Stimulated activated CD8-positive, alpha-beta memory T cell treated with anti-CD3 and anti-CD28 coated beads, Interleukin-4, amount 100 ng/mL, for 24 hours (primary cell): ENCODE measurements around the gene PHF1.

Experiments used
- DNase-seq: peaks from one replicate; pipeline ENCODE4 v3.0.0-alpha.2; 2020; ENCODE audit warnings: low read depth

Gene PHF1

GRCh38 chr6:33433001-33433543 is 22.3 kb downstream of the PHF1 start:
- no peak for DNase-seq

DNA sequence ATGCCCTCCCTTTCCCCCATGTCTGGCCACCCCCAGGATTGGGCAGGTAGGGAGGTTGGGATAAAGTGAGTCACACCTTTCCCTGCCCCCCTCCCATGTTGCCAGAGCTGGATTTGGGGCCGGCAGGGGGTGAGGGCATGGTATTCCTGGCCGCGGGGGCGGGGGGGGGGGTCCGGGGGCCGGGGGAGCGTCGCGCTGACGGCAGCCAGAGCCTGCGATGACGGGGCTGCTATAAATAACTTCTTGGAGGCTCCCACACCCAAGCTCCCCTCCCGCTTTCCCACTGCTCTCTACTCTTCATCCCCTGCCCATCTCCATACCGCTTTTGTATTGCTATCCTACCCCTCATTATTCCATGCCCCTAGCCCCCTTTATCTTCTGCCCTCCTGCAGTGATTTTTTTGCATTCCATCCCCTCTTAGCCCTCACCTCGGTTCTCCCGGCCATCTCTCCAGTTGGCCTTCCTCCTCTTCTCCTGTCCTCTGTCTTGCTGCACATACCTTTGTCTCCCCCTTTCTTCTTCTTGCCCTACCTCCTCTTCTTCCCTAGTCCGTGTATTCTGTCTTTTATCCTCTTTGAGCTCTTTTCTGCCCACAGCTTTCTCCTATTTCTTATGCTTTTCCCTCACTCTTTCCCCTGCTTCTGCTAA is 22.9 kb downstream of the PHF1 start:
- DNase-seq = no peak

DNA sequence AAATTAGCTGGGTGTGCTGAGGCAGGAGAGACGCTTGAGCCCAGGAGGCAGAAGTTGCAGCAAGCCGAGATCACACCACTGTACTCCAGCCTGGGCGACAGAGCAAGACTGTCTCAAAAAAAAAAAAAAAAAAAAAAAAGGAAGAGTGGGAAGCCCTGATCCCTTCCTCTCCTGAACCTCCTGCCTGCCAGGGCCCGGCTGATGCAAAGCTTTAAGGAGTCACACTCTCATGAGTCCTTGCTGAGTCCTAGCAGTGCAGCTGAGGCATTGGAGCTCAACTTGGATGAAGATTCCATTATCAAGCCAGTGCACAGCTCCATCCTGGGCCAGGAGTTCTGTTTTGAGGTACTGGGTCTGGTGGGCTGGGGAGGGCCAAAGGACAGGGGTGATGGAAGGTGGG is 24.1 kb downstream of the PHF1 start:
- no peak for DNase-seq

- DNase-seq = no peak
Observed at GRCh38 chr6:33437666-33438065, 26.9 kb downstream of the PHF1 start.

- no peak for DNase-seq
Observed at GRCh38 chr6:33438978-33439594, 28.3 kb downstream of the PHF1 start.

DNA sequence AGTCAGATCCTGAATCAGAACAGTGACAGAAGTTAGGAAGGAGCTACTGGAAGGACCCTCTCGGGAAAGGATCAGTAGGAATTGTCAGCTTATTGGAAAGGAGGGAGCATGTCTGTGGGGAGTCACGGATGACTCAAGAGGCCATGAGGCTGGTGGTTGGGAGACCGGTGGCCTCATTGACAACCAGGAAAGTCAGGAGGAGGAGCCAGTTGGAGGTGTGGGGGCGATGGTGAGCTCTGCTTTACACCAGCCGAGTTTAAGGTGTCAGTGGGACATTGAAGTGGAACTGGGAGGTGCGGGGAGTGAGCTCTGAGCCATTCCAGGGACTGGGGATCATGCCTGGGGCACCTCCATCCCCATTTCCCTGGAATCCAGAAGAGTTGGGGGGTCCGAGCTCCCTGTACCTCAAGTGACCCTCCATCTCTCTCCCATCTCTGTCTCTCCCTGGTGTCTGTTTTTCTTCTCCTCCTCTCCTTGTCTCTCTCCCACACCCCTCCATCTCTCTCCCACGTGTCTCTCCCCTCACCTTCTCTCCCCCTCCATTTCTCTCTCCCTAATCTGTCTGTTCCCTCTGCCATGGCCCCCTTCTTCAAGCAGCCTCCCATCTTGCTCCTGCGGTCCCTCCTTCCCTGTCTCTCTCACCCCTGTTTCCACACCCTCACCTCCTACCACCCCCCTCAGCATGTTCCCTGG is 29.3 kb downstream of the PHF1 start:
- DNase-seq = no peak

DNA sequence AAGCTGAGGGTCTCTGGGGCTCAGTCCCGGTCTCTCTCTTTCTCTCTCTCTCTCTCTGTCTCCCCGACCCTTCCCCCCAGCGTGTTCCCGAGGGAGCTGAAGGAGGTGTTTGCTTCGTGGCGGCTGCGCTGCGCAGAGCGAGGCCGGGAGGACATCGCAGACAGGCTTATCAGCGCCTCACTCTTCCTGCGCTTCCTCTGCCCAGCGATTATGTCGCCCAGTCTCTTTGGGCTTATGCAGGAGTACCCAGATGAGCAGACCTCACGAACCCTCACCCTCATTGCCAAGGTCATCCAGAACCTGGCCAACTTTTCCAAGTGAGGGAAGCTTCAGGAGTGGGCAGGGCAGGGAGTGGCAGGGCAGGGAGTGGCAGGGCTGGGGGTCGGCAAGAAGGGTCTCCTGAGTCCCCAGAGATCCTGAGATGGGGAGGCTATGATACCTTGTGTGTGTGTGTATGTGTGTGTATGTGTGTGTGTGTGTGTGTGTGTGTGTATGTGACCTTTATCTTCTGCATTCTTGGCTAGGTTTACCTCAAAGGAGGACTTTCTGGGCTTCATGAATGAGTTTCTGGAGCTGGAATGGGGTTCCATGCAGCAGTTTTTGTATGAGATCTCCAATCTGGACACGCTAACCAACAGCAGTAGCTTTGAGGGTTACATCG is 30.0 kb downstream of the PHF1 start:
- DNase-seq = no peak

DNA sequence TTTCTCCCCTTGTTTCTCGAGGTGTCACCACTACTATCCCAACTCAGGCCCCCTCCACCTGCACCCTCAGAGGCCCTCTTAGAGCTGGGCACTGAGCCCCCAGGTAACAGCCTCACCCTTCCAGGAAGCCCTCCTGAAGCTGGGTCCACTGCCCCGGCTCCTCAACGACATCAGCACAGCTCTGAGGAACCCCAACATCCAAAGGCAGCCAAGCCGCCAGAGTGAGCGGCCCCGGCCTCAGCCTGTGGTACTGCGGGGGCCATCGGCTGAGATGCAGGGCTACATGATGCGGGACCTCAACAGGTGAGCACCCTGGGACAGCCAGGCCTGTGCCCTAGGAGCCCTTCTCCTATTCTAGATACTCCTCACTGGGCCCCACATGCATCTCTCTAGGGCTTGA is 30.6 kb downstream of the PHF1 start:
- DNase-seq = no peak

- no peak for DNase-seq
Observed at GRCh38 chr6:33442283-33442682, 31.5 kb downstream of the PHF1 start.

- no peak for DNase-seq
Observed at GRCh38 chr6:33443025-33443424, 32.2 kb downstream of the PHF1 start.

GRCh38 chr6:33443619-33444504 is 33.0 kb downstream of the PHF1 start:
- no peak for DNase-seq

GRCh38 chr6:33445119-33445603 is 34.3 kb downstream of the PHF1 start:
- no peak for DNase-seq

- DNase-seq = no peak
Observed at GRCh38 chr6:33446356-33446755, 35.5 kb downstream of the PHF1 start.

GRCh38 chr6:33450434-33450833 is 39.6 kb downstream of the PHF1 start:
- DNase-seq = no peak

- DNase-seq = no peak
Observed at GRCh38 chr6:33451606-33452005, 40.8 kb downstream of the PHF1 start.

DNA sequence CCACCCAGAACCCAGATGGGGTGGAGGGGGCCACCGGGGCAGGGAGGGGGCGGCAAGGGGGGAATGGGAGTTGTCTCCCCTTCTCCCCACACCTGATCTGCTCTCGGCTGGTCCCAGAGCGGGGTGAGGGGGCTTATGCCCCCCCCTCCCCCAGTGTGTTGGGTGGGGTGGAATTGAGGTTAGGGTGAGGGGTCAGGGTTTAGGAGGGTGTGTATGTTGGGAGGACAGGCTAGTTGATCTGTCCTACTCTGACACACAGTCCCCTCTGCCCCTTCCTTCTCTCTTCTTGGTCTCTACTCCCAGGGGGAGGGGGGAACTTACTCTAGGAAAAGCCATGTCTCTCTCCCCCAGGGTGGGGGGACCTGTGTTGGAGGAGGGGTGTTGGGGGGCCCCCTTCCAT is 41.7 kb downstream of the PHF1 start:
- no peak for DNase-seq

DNA sequence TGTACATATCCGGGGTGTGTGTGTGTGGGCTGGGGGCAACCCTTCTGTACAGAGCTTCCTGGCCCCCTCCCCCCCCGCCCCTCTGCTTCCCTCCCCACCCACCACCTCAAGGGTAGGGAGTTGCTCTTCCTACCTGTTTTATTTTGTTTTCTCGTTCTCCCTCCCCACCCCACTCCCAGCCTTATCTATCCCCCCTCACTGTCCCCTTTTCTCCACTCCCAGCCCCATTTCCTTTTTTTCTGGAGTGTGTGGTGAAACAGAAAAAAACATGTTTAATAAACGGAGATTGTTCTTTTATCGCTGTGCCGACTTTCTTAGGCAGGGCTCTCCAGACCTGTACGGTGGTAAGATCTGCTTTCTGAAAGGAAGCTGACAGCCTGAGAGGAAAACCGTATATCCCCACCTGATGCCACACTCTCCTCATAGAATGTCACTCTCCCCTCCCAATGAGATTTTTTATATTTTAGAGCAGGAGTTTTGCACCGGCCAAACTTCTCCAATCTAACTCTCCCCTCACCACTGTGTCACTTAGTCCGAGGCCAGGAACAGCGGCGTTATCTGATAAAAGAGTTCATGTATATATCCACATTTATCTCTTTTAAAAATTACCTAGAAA is 42.7 kb downstream of the PHF1 start:
- DNase-seq = no peak

DNA sequence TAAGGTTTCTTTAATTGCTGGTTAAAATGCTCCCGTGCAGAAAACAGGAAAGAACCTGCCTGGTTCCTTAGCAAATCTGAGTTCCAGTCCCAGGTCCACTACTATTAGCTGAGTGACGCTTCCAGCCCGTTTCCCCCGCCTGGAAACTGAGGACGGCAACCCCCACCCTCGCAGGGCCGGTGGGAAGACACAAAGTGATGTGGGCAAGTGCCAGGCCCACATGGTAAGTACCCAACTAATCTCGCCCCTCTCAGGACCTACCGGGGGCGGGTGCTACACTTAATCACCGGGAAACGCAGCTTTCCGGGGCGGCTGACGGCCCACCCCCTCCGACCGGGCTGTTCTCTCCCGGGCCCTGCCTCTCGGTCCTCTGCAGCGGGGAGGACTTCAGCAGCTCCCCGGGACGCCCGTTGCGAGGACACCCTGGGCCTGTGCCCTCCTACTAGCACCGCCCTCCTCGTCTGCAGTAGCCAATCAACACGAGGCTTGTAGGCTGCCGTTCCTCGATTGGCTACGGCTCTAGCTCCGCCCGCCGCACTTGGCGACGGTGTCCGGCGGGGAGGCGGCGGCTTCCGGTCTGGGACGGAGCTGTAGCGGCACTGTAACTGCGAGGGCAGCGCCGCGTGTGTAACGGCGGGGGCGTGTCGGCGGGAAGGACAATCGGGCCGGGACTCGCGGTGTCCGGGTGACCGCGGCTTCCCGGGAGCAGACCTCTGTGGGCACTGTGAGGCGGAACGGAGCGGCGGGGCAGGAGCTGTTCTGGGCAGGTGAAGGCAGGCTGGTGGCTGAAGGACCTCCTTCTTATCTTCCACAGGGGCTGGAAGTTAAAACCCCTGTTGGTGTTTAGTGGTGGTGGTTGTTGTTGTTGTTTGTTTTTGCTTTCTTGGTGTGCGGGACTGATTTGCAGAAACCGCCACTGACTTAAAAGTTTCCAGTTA is 43.5 kb downstream of the PHF1 start, which contains the start of gene ZBTB9:
TSS of gene ZBTB9 (plus strand) at position 568 of the 938 bp plus-strand sequence. CDS start 525 bp downstream, outside the sequence.
- peak; percentile 91 for DNase-seq

DNA sequence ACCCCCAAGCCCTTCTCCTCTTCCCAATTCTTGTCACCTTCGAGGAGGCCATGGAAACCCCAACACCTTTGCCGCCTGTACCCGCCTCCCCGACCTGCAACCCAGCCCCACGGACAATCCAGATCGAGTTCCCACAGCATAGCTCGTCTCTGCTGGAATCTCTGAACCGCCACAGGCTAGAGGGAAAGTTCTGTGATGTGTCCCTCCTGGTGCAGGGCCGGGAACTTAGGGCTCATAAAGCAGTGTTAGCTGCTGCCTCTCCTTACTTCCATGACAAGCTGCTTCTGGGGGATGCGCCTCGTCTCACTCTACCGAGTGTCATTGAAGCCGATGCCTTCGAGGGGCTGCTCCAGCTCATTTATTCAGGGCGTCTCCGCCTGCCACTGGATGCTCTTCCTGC is 44.2 kb downstream of the PHF1 start:
- no peak for DNase-seq

DNA sequence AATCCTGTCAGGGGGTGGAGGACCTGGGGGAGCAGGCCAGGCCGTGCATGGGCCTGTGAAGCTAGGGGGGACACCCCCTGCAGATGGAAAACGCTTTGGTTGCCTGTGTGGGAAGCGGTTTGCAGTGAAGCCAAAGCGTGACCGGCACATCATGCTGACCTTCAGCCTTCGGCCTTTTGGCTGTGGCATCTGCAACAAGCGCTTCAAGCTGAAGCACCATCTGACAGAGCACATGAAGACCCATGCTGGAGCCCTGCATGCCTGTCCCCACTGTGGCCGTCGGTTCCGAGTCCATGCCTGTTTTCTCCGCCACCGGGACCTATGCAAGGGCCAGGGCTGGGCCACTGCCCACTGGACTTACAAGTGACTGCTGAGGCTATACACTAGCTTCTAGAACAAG is 45.3 kb downstream of the PHF1 start:
- DNase-seq = no peak
